ENCODE data around the gene E2F3.
"Not testable (repeated sequence)": the region's sequence is repeated elsewhere in the genome, so short reads cannot be mapped to it uniquely, and the experiment has no call there.

E2F3 gene

DNA sequence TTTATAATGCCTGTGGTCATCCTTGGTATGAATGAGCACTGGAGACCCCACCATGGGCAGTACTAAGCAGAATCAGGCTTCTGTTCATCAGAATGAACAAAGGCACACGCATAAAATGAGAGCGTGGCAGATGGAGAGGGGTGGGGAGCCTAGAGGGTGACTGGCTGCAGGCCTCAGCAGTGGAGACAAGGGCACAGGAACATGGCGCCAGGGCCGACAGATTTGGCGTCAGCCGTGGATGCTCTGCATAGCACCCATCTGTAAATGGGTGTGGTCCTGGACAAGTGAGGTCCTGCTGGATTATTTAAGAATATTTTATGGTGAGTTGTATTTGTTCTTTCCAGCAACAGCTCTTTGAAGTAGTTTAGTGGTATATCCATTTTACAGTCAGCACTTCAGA is 33.1 kb downstream of the E2F3 start:
- peak; percentile 85 for DNase-seq

DNA sequence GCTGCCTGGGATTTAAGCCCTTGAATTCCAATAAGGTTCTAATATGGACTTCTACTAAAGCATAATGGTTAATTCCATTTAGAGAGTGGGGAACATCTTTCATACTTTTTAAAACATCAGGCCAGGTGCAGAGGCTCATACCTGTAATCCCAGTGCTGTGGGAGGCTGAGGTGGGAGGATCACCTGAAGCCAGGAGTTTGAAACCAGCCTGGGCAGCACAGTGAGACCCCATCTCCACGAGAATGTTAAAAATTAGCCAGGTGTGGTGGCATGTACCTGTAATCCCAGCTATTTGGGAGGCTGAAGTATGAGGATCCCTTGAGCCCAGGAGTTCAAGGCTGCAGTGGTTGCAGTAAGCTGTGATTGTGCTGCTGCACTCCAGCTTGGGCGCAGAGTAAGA is 35.0 kb downstream of the E2F3 start:
- DNase-seq: no peak

DNA sequence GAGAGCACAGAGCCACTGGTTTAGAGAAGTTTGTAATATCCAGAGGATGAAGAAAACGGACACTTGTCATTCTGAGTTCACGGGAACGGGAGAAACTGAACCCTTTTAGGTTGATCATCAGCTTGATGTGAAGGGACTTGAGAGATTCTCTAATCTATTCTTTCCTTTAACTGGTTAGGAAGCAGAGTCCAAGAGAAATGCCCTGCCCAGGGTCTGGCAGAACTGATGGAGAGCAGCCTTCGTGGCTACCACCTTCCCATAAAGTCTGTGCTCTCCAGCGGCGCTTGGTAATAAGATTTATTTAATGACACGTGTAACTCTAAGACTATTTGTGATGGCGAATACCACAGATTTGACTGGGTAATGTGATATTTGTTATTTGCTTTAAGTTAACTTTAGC is 36.0 kb downstream of the E2F3 start:
- peak; percentile 32 for DNase-seq

DNA sequence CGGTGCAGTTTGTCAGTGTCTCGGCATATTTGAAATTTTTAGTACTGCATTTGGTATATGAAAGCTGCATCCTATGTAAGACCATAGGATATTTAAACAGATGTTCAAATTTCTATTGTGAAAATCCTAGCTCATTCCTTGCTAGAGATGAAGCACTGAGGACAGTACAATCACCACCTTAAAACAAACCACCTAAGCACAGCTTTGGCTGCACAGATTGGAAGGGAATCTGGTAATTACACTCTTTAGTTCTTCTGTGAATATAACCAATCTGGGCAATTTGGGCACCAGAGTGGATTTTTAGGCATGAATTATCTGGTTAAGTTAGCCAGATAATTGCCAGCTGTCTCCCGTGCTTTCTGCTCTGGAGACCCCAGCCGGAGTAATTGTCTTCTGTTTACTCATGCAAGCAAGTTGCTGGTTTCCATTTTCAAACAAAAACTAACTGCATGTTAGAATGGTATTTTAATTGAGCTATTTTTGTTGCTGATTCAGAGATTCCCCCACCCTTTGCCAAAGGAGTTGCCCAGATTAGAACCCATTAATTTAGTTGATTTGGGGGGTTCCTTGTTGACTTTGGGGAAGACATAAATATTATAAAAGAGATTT is 36.9 kb downstream of the E2F3 start:
- DNase-seq: peak; percentile 99

DNA sequence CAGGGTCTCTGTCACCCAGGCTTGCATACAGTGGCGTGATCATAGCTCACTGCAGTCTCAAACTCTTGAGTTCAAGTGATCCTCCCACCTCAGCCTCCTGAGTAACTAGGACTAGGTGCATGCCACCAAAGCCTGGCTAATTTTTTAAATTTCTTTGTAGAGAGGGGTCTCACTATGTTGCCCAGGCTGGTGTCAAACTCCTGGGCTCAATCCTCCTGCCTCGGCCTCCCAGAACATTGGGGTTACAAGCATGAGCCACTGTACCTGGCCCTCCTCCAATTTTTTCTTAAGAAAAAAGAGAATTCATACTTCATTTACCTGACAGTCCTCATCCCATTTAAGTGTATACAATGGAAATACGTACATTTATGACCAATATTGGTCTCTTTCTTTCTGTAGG is 37.9 kb downstream of the E2F3 start:
- no peak for DNase-seq

DNA sequence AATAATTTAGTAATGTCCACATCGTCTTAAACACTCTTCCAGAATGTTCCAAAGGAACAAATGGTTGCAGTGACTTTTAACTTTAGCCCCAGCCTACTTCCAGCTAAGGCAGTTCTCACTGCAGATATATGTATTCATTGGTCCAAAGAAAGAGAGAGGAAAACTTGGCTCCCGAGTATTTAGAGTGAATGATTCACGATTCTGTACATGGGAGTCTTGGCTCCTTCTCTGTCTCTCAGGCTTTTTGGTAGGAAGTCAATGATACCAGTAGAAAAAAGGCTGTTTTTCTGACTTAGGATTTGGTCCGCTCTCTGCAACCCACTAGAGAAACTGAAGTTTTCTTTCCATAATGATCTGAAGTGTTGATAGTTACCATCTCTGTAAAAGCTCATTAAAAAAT is 38.6 kb downstream of the E2F3 start:
- DNase-seq: no peak

DNA sequence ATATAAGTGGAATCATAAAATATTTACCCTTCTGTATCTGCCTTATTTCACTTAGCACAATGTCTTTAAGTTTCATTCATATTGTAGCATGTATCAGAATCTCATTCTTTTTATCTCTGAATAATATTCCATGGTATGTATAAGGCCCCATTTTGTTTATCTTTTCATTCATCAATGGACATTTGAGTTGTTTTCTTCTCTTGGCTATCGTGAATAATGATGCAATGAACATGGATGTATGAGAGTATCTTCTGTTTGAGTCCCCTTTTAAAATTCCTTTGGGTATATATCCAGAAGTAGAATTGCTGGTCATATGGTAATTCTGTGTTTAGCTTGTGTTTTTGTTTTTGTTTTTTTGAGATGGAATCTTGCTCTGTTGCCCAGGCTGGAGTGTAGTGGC is 39.6 kb downstream of the E2F3 start:
- DNase-seq: no peak

DNA sequence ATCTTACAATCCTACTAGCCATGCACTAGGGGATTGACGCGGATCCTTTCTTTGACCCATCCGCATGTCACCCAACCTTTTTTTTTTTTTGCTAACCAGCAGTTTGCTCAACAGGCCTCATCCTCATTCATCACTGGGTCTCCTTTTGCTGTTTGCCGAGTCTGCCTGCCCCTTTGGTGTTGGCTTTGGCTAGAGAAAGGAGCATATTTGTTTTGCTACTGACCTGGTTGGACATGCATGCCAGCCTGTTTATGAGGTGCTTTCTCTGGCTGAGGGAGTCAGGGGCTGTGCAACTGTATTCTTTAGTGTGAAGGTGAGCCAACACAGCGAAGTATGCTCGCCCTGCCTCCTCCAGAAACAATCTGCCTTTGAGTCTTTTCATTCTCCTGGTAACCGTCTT is 40.2 kb downstream of the E2F3 start:
- peak; percentile 86 for DNase-seq

DNA sequence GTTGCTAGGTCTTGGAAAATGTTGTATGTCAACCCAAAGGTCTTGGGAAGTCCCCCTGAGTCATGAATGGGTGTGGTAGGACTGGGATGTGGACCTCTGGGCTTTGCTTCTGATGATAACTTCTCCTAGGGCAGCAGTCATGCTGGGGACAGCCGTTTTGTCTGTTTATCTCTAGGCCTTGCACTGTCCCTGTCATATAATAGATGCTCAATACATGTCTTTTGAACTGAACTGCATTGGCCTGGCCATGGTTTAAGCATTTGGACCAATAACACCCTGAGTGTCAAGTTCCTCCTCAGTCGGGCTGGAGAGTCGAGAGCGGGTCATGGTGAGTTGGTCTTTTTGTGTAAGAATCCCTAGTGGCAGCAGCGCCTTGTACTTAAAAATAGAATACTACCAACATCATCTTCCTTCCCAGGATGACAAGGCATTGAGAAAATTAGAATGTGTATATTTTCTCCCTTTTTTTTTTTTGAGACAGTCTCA is 43.1 kb downstream of the E2F3 start:
- no peak for DNase-seq

DNA sequence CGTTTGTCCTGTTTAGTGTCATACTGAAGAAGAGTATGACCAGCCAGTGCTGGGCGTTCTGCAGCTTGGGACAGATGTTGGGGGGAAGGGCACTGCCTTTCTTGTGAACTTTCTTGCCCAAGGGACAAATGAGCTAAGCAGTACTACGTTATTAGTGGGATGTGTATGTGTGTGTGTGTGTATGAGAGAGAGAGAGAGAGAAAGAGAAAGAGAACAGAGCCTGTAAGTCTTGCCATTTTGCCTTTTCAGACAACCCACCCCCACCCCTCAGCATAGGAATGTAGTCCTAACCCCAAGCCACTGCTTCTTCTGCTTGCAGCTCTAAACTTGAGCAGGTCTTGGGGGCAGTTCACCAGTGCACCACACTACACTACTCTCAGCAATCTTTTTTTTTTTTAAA is 45.5 kb downstream of the E2F3 start:
- DNase-seq: no peak

DNA sequence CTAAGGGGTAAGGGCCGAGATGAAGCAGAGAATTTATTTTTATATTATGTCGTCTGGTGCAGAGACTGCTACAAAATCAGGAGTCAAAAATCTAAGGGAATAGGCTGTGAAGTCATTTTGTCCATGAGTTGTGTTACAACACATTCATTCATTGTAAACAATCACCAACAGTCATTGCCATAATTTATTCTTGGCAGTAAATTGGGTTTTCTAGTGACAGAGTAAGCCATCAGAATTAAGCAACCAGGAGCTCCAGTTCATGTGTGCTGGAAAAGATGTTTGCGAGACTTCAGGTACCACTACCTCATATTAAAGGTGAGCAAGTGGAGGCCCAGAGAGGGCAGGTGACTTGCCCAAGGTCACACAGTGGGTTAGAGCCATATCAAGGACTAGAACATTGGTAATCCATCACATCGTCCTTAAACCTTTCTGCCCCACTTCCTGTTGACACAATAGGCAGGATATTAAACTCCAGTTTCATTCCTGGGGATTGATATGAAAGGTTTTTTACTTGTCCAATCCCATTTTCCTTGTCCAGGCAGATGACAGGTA is 46.0 kb downstream of the E2F3 start:
- DNase-seq: no peak

DNA sequence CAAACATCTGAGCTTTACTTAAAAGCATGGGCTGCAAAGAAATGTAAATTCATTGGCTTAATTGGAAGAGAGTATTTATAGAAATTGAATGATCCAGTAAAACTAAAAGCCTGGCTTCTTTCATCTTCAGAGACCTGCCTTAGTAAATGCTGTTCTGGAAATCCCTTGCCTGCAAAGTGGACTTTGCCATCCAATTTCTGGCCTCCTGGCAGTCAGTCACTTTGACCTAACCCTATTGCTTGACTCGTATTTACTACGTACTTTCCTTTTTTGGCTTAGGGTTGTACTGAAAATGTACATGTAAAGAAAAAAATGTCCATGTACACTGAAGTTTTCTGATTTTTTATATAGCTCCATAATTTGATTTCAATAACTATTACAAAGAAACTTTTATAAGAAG is 47.1 kb downstream of the E2F3 start:
- no peak for DNase-seq

DNA sequence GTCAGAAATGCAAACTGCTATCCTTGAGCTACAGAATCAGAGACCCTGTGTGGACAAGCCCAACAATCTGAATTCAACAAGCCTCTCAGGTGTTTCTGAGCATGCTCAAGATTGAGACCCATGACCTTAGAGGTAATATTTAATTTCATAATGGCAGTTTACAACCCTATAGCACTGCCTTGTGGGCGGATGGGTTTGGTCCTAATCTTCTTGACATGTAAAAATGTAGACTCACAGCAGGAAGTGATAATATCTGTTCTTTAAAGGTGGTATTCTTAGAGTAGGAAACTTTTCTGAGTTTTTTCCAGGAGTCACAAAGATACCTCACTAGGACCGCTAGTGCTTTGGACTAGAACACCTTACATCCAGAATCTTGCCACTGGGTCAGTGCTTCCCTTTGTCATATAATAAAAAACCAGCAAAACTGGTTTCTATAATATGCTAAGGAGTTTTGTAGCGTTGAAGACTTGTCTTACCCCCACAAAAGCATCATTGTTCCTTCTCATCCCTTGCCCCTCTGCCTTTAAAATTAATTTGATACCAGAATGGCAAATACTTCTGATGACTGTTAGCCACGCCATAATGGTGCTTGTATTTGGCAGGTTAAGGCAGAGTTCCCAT is 52.6 kb downstream of the E2F3 start:
- no peak for DNase-seq

DNA sequence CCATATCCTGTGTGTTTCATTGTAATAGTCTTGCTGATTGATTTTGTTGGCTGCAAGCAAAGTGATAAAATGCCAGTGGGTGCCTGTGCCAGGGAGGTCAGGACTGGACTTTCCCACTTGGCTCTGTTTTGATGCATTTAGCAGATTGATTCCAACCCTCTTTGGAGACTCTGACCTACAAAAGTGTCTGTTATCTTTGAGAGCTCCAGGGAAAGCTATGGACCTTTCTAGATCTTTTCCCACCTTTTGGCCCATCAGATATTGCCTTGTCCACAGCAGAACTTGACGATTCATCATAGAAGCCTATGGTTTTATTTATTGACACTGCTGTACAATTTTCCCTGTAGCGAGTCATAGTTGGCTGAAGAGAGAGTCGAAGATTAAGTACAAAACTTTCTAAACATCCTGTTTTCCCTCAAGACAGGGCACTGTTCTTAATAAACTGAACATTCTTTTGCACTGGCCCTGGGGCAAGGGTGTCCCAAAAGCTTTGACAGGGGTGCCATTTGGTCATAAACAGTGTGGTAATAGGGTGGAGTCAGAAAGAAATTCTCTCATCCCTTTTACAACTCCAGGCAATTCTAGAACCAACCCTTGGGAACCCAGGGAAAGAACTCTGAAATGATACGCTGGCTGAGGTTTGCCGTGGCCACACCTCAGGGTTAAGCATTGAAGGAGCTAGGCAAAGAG is 53.7 kb downstream of the E2F3 start:
- no peak for DNase-seq

DNA sequence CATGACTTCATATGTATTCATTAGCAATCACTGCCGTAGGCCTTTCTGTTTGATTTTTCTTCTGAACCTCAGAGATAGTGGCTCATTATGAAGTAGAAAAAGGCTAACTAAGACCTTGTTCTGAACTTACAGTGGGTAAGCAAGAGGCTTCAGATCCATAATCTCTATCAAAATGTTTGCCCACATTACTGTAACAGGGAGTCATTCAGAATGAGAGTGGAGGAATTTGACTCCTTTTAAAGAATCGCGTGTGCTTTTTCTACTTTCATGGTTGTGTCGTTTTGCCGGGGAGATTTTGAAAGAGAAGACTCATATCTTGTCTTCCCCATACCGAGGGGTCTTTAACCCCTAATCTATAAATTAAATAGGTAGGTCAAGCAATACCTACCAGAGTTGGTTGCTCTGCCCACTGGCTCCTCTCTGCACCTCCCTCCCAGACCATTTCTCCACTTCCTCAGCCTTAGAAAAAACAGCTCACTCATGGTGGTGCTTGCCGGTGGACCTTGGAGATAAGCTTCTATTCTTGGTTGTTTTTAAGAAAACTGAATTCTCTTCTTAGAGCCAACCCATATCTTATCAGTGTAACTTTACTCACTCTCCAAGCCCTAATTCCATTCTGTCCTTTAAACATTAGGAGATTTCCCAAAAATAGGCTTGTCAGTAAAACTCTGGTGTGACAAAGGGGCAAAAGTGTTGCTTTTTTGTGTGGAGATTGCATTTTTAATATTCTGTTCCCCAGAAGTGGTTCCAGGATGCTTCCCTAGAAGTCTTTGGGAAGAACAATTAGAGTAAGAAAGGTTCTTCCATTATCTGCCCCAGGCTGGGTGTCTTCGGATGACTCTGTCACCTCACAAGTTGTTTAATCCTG is 56.6 kb downstream of the E2F3 start:
- no peak for DNase-seq

DNA sequence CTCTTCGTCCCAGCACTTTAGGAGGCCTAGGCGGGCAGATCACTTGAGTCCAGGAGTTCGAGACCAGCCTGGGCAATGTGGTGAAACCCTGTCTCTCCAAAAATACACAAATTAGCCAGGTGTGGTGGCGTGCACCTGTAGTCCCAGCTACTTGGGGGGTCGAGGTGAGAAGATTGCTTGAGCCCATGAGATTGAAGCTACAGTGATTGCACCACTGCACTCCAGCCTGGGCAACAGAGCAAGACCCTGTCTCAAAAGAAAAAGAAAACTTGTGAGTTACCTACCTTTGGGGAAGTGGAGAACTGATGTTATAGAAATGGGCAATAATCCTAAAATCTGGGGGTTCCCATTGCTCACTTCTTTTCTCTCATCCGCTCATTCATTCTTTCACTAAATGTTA is 58.0 kb downstream of the E2F3 start:
- no peak for DNase-seq

DNA sequence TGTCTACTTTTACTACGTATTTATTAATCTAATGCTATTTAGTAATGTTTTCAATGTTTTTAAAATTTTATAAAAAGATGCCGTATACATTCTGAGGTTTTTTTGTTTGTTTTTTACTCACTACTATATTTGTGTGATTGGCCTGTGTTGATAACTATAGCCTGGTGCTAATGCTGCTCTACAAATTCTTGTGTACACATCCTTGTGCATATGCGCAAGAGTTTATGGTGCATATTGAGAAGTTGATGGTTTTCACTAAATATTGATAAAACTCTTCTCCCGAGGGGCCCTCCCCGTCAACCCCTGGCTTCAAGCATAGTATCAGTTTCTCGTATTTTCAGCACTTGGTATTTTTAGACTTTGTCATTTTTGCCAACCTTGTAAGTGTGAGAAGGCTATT is 59.9 kb downstream of the E2F3 start:
- no peak for DNase-seq

DNA sequence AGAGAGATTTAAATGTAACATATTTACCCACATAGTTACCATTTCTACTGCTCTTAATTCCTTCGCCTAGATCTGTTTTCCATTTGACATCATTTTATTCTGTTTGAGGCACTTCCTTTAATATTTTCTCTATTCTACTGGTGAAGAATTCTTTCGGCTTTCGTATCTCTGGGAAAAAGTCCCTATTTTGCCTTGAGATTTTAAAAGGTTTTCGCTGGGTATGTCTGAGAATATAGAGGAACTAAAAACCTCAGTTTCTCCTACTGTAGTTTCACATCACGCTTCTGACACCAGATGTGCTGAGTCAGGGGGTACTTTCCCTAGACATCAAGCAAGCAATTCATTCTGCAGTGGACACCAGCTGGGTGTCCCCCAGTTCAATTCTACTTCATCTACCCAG is 61.7 kb downstream of the E2F3 start:
- DNase-seq: no peak

DNA sequence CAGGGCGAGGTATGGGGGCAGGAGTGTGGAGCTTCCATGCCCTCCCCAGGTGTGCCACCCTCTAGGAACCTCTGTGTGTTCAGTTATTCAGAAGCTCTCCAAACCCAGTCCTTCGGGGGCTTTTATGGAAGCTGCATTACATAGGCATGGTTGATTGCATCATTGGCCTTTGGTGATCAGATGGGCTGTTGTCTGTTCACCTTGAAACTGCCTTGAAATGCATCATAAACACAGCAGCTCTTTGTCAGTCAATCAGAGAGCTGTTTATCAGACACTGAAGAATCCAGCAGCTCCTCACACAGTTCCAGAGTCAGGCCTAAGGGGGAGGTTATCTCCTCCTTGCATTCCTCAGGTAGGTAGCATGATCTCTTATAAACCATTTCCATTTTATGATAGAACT is 62.4 kb downstream of the E2F3 start:
- DNase-seq: no peak

DNA sequence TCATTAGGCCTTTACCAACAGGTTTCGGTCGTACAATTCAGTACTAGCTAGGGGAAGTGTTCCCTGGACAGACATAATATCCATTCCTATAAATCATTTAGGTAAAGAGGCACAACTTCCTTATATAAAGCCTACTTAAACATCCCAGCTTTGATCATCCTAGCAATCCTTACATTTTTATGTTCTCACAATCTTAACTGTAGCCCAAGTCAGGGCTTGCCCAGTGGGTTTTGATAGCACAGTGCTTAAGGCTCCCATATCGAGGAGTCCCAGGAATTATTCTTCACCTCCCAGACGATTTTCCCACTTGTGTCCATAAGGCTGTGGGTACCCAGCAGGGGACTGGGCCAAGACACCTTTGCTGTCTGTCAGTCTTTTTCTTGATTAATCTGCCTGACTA is 63.2 kb downstream of the E2F3 start:
- no peak for DNase-seq

DNA sequence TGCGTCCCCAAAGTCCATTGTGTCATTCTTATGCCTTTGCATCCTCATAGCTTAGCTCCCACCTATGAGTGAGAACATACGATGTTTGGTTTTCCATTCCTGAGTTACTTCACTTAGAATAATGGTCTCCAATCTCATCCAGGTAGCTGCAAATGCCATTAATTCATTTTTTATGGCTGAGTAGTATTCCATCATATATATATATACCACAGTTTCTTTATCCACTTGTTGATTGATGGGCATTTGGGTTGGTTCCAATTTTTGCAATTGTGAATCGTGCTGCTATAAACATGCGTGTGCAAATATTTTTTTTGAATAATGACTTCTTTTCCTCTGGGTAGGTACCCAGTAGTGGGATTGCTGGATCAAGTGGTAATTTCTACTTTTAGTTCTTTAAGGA is 63.9 kb downstream of the E2F3 start:
- DNase-seq: not testable (repeated sequence)

DNA sequence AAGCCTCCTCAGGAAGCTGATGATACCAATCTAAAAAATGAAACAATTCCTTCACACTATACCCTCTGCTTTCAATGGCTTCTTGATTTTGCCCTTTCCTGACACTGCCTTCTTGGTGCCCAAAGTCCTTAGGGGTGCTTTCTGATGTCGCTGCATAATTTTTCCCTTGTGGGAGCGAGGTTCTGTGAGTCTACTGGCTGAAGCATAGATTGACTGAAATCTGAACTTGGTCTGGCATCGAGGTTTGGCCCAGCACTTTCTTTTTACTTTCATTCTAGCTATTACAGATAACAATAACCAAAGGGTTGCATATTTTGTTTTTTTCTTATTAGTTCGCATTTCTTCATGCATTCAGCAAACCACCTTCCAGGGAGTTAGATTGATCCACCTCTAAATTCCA is 65.8 kb downstream of the E2F3 start:
- DNase-seq: no peak

DNA sequence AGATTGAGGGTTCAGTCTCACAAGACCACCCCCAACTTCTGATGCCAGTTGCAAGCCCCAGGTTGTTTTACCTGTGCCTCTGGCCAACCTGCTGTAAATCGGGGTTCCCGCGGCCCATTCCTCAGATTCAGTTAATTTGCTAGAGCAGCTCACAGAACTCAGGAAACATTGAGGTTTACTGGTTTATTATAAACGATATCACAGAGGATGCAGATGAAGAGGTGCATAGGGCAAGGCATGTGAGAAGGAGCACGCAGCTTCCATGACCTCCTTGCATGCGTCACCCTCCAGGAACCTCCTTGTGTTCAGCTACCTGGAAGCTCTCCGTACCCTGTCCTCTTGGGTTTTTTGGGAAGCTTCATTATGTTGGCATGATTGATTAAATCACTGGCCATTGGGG is 66.5 kb downstream of the E2F3 start:
- DNase-seq: no peak
